Stimulated activated CD4-positive, alpha-beta T cell treated with anti-CD3 and anti-CD28 coated beads, TNF-alpha, amount 100 ng/mL, for 48 hours (primary cell): ENCODE measurements around the gene FADD.

Experiments used
- DNase-seq, 3 donors: peaks; one replicate each; pipeline ENCODE4 v3.0.0-alpha.2; 2020; ENCODE audit warnings: low read depth in 3 of 3

FADD gene, protein sequence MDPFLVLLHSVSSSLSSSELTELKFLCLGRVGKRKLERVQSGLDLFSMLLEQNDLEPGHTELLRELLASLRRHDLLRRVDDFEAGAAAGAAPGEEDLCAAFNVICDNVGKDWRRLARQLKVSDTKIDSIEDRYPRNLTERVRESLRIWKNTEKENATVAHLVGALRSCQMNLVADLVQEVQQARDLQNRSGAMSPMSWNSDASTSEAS

GRCh38 chr11:70202920-70203750 is at the start of gene FADD:
FADD (plus strand) TSS chr11:70203296; CDS start chr11:70203460, 164 bp downstream.
- DNase-seq, result peak; percentile 80 to 86 (median 84)

GRCh38 chr11:70155386-70155785 is 47.7 kb upstream of the FADD start:
- no peak for DNase-seq

DNA sequence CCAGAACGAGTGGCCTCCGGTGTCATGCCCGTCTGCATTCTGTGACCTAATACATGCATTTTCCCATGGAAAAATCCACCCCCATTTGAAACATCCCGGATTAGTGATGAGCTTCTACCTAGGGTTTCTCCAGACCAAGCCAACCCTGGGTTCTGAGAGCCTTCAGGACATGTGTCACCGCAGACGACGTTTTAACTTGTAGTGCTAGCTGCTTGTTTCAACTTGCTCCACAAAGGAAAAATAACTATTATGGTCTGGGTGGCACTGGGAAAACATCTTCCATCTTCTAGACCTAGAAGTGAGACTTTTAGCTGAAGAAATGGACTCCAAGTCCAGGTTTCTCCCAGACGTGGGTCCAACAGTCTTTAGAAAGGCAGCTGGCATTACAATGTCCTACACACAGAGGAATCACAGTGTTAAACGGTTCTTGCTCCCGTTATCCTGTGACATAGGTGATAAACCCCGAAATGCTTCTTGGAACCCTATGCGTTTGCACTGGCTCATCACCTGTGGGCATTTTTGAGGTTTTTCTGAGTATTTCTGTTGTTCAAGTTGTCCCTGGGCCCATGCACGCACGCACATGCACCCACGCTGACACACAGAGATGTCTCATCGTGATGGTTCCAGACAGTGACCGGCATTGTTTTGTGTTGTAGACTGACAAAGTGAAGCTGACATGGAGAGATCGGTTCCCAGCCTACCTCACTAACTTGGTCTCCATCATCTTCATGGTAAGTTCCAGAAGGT is 46.6 kb upstream of the FADD start:
- DNase-seq, result no peak

- DNase-seq, result no peak
Measured at GRCh38 chr11:70158201-70158600, 44.9 kb upstream of the FADD start.

- DNase-seq, result no peak
Measured at GRCh38 chr11:70158757-70159389, 44.2 kb upstream of the FADD start.

- DNase-seq, result no peak
Measured at GRCh38 chr11:70159627-70160570, 43.2 kb upstream of the FADD start.

GRCh38 chr11:70161043-70161625 is 42.0 kb upstream of the FADD start:
- no peak for DNase-seq

GRCh38 chr11:70164705-70165104 is 38.4 kb upstream of the FADD start:
- no peak for DNase-seq

GRCh38 chr11:70167120-70167519 is 36.0 kb upstream of the FADD start:
- DNase-seq, result no peak

GRCh38 chr11:70167723-70168404 is 35.2 kb upstream of the FADD start:
- DNase-seq, result no peak

DNA sequence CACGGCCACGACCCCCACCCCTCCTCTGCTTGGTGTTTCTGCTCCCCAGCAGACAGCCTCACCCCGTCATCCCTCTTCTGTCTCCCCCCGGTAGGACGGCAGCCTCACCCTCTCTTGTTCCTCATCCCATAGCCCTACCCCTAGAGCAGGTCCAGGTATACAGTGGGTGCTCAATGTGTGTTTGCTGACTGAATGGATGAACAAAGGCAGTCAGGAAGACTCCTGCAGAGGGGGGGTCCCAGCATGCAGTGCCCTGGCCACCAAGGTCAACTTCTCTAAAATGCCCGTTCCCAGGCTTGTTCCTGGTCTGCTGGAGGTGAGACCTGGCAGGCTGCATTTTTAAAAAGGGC is 34.7 kb upstream of the FADD start:
- no peak for DNase-seq

GRCh38 chr11:70169127-70169526 is 34.0 kb upstream of the FADD start:
- DNase-seq, result no peak

GRCh38 chr11:70169632-70170031 is 33.5 kb upstream of the FADD start:
- DNase-seq, result no peak

- no peak for DNase-seq
Measured at GRCh38 chr11:70170596-70171210, 32.4 kb upstream of the FADD start.

DNA sequence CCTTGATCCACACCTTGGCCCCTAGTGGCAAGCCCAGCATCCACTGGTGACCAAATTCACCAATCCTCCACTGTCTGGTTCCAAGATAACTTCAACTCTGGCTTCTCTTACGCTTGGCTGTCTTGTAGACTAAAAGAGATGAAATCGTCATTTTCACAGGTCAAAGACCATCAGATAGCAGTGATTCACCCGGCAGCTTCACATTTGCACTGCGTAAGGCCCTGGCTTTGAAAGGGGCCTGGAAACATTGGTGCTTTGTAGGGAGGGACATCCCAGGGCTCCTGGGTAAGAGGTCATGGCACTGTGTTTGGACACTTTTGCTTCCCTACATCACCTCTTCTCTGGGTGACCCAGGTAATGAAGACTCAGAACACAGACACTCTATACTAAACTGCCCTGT is 30.1 kb upstream of the FADD start:
- DNase-seq, result no peak

DNA sequence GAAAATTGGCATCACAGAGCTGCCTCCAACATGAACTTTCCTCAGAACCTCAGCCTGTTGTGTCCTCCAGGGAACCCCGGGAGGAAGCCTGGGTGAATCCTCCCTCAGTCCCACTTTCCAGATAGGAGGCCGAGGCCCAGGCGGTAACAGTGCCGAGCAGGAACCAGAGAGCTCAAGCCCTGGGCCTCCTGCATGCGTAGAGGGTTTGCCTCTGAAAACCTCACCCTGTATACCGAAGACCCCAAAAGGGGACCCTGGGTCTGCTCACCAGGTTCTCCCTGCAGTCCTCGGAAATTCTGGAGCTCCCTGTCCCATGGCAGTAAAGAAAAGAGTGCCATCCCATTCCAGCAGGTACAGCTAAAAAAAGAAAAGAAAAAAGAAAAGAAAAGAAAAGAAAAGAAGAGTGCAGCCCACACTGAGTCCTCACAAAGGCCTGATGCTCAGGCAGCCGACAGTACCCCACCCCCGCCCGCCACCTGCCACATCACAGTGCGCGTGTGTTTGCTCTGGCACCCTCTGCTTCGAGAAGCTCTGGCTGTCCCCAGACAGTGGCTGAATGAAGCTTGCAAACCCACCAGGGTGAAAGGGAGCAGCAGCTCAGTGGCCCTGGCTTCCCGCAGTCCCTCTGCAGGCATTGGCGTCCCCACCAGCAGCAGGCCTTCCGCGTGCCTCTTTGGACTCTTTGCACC is 28.4 kb upstream of the FADD start:
- DNase-seq, result no peak

DNA sequence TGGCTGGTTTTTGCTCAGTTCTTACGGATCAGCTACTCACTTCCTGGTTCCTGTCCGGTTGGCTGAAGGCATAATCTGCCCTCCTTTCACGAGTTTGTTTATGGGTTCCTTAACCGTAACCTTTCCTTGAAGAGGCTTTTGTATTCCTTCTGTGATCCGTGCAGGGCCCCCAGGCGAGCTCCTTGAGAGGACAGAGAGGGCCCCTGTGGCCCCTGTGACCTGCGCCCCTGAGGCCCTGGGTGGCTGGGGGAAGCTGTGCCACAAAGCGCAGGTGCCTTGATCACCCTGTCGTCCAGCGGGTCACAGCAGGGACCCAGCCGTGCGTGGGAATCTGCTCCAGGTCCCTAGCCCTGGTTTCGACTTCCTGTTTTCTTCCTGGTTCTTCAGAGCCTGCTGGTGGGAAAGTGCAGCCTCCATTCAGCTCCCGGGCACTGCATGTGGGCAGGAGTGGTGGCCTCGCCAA is 27.8 kb upstream of the FADD start:
- no peak for DNase-seq

DNA sequence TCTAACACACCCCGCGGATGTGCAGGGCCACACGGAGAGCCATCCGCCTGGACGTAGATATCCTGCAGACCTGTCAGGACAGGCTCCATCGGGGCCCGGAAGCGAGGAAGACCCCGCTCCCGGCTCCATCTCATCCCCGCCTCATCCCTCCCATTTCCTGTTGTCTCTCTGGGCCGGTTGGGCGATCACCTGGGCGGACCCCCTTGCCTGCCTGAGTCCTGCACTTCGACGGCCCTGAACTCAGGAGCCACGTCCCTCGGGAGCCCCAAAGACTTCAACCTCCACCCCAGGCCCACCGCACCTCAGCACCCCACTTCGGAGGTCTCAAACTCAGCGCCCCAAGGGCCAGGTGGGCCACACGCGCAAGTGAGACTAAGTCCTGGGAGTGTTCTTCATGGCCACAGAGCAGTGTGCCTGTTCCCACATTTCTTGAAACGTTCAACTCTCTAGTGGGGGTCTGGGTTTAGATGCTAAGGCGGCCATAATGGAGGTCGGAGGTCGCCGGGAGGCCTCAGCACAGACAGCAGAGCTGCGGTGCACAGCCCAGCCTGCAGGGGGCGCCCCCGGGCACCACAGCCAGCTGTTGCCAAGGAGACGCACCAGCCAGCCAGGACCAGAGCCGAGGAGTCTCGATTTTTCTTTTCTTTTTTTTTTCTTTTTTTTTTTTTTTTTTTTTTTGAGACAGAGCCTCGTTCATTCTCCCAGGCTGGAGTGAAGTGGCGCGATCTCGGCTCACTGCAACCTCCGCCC is 26.0 kb upstream of the FADD start:
- peak; percentile 46 to 57 (median 51) for DNase-seq
